GM21576 (cell line): ENCODE results near the gene AGT.
"Not testable (repeated sequence)": the region's sequence is repeated elsewhere in the genome, so short reads cannot be mapped to it uniquely, and the experiment has no call there.

Source experiments
- ATAC-seq: cut with Tn5 transposase; IDR thresholded peaks from one replicate; pipeline ENCODE4 v1.9.1; 2021; ENCODE audit warnings: mild to moderate bottlenecking, moderate library complexity; ENCODE audit not compliant: unreplicated experiment

AGT gene

DNA sequence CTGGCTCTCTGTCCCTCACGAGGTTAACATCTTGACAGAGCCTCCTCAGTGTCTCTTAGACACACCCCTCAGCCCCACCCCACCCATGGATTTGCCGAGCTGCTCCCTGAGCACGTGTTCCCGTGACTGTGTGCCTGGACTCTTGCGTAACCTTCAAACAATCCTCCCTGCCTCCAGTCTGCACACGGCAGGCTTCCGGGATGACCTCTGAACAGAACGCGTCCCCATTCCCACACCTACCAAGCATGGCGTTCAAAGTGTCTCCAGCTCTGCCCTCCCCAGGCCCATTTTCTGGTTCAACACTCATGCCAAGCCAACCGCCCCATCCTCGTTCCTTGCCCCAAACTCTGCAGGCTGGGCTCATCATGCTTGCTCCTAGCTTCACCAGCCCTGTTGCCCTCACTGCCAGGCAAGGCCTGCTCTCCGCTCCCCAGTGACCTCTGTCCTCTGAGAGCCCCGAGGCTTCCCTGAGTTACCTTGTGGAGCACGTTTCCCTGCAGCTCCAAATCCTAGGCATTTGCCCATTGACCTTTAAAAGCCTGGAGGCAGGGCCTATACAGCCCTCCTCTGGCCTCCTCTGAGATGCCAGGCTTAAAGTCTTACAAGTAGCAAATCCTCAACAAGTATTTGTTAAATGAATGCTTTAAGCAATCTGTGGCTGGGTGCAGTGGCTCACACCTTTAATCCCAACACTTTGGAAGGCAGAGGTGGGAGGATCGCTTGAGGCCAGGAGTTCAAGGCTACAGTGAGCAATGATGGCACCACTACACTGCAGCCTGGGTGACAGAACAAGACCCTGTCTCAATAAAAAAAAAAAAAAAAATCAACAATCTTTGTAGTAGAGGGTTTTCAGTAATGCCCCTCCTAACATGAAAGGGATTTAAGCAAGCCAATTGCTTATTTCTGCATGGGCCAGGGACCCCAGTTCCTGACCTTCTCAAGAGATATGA, 5.0 kb downstream of the AGT start:
- no peak for ATAC-seq

DNA sequence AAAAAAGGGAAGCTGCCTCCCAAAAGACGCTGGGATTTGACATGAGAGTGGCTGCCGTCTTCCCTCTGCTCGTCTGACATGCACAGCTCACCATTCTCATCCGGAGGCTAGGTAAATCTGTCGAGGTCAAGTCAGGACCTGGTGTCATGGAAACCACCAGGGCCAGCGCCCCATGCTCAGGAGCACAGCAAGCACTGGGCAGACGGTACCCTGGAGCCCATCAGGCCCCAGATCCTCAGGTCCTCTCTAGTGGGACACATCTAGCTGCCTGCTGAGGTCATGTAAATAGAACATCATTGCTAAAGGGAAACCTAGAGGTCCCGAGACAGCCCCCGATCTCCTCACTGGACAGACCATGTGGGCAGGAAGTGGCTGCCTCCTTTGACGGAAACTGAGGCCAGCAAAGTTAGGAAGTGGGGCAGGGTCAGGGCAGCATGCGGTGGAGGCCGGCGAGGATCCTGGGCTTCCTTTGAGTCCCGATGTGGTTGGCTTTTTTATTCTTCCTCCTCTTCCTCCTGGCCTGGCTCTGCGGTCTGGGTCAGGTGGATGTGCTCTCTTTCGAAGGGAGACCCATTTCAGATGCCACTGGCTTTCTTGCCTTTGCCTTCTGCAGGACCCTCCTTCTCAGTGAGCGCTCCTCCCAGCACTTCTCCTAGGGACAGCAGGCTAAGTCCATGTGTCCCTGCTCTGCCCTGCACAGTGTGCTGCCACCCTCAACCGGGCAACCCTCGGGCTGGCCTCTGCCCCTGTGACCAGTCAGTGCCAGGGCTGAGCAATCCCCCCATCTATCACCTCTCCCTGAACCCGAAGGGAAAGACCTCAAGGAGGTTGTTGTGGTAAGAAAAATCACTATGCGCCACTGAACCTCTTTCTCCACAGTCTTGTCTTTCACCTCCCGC, 5.9 kb downstream of the AGT start:
- no peak for ATAC-seq

DNA sequence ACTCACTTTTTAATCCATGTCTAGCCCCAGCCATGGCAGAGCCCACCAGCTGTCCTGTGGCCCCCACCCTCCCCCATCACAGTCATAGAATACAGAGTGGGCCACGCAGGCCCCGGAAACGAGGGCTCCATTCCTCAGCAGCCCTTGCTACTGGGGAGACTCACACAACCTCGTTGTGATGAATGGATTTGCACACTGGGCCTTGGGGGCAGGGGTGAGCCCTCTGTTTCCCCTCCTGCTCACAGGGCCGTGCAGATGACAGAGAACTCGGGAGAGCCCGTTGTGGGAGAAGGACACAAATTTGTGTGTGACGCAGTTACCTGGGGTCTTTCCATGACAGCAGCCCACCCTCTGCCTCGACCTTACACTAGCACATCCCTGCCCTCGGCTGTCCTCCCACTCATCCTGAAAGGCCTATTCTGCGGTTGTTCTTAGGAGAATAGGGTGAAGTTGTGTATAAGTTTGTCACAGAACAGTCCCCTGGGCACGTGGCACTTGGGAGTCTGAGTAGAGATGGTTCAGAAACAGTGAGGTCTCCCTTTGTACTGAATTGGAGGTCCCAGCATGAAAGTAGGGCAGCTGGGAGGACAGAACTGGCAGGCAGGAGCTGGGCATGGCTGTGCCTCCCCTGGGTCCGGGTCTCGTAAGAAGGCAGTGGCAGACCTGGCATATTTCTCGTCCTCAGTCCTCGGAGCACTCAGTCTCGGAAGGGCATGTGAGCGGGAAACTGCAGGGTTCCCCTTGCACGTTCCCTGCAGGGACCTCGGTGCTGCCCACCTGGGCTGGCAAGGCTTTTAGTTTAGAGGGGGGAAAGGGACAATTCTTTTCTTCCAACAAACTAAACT, 6.8 kb downstream of the AGT start:
- no peak for ATAC-seq

DNA sequence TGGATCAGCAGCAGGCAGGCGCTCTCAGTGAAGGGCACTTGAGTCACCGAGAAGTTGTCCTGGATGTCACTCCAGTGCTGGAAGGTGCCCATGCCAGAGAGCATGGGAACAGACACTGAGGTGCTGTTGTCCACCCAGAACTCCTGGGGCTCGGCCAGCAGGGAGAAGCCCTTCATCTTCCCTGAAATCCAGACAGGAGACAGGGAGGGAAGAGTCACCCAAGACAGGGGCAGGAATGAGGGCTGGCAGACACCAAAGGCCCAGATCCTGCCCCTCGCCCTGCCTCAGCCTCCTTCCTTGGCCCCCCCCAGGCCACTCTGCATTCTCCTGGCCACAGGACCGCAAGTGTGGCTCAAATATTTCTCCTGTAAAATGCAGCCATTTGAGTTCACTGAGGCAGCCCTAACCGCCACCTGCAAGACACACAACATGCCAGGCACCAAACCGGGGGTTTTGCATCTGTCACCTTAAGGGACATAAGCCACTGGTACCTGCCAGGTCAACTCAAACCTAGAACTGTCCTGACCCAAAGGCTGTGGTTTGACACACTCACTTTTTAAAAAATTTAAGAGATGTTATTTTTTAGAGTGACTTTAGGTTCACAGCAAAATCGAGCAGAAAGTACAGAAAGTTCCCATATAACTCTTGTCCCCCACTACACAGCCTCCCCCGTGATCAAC, 7.8 kb downstream of the AGT start:
- no peak for ATAC-seq

DNA sequence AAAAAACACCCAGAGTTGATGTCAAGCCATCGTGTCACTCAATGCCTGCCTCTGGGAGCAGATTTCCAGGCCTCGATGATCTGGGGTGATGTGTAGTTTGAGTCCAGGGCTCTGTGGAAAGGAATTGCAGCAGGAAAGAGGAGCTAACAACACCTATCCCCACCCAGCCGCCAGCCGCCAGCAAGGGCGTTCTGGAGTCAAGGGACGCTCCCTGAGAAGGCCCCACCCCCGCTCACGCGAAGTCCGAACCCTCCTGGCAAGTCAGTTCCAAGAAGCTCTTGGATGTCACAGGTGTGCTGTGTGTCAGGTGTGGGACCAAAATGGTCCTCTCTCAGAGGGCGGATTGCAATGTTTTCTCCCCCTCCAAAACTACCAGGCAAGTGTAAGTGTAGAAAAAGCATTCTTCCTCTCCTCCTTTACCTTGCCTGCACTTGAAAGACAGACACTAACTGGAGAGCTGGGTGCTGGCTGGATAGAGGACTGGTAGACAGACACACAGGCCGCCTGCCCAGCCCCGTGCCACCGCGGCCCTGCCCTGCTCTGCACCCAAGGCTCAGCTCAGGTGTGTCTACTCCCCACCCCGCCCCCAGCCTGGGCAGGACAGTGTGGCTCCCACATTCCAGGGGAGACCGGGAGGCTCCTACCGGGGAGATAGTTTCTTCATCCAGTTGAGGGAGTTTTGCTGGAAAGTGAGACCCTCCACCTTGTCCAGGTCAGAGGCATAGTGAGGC, 8.5 kb downstream of the AGT start:
- no peak for ATAC-seq

DNA sequence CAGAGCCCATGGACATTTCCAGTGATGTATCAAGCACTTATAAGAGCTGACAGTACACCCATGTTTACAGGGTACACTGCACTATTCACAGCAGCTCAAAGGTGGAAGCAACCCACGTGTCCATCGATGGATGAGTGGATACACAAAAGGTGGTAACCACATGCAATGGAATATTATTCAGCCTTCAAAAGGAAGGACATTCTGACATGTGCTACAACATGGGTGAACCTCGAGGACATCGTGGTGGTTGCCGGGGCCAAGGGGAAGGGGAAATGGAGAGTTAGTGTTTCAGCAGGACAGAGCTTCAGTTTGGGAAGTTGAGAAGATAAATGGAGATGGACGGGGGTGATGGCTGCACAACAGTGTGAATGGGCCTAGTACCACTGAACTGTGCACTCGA, 9.1 kb downstream of the AGT start:
- no peak for ATAC-seq

DNA sequence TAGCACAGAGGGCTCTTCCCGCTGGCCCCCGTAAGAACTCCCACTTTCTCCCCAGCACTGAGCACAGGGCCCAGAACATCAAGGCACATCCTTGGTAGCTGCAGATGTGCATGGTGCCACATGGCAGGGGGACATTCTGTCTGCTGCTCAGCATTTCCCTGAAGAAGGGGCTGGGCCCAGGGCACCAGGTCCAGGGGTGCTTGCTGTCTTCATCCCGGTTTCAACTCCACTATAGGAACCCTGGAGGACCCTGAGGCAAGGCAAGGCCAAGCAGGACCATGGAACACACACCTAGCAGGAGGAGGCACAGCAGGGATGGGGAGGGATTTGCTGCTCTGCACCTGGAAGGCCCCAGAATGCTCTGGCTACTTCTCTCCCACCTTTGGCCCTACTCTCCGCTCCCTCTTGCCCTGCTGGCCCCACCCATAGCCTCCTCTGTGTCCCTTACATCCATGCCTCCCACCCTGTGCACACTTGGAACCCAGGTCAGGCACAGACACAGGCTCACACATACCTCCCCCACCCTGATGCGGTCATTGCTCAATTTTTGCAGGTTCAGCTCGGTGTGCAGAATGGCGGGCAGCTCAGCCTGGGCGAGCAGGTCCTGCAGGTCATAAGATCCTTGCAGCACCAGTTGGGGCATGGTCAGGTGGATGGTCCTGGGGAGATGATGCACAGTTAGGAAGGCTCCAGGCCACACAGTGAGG, 10.1 kb downstream of the AGT start:
- ATAC-seq: no peak

DNA sequence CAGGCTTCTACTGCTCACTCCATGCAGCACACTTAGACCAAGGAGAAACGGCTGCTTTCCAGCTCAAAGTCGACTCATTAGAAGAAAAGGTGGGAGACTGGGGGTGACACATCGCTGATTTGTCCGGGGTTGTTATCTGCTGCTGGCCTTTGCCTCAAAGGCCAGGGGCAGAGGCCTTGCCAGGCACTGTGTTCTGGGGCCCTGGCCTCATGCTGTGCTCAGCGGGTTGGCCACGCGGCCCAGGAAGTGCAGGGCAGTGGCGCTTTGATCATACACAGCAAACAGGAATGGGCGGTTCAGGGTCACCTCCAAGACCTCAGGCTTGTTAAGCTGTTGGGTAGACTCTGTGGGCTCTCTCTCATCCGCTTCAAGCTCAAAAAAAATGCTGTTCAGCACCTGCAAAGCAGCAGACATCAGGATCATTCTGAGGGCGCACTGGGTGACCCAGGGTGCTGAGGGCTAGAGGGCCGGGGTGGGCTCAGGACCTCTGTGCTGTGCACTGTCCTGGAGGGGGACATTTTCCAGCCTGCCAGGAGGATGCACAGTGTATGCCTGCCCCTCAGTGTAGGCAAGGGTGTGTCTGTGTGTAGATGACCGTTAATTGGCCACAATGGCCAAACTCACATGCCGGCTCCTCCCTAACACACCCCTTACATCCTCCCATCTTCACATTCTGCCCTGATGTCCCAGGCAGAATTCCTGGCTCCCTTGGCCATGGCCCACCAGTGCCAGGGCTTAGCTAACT, 10.8 kb downstream of the AGT start:
- no peak for ATAC-seq

DNA sequence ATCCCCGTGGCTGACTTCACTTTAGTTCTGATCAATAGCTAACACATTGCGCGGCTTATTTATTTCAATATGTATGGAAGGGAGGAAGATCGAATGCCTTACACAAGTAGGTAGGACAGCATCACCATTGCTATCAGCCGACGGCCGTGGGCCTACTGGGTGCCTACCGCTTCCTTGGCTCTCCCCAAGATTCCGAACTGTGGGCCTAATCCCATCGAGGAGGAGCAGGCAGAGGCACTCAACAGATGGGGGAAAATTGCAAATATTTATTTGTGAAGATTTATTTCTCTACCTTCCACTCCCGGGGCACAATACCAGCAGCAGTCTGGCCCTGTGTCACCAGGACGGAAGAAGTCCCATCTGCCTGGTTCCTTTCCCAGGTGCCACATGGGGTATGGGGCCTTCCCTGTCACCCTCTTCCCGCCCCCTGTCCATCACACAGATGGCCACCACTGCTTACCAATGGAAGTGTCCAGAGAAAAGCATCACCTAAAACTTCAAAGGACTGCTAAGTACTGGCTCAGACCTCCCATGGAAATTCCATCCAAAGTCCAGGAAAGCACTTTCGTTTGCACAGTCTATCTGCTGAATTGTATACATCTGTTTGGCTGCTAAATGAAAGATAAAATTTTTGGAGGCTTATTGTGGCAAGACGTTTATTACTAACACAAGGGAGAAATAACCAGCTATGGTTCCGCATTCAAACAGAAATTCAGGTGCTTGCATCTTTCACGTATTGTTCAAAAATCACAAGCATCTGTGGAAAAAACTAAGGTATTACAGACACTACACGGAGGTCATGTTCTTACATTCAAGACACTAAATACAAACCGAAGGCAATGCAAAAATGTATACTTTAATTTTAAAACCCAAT, 11.8 kb downstream of the AGT start:
- ATAC-seq: no peak

DNA sequence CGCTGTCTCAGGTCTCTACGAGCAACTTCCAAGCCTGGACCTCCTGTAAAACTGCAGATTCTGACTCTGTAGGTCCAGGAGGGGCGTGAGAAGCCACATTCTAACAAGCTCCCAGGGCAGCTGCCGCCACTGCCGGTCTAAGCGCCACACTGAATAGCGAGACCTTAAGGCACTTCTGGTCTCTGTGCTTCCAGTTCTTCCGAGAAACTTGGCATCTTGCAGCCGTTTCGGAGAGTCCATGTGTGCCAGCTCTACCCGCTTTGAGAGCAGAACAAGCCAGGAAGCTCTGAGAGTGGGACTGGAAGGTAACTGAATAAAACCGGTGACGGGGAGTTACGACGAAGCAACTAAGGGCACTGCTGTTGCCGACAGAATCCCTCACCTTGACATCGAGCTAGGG, 12.5 kb downstream of the AGT start:
- ATAC-seq: no peak

DNA sequence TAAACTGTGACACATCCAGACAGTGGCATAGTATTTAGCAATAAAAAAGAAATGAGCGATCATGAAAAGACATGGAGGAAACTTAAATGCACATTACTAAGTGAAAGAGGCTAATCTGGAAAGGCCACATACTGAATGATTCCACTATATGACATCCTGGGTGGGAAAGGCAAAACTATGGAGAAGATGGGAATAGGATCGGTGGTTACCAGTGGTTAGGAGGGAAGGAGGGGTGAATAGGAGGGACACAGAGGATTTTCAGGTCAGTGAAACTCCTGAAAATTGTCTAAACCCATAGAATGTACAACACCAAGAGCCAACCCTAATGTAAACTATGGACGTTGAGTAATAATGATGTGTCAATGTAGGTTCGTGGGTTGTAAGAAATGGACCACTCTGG, 13.8 kb downstream of the AGT start:
- no peak for ATAC-seq

DNA sequence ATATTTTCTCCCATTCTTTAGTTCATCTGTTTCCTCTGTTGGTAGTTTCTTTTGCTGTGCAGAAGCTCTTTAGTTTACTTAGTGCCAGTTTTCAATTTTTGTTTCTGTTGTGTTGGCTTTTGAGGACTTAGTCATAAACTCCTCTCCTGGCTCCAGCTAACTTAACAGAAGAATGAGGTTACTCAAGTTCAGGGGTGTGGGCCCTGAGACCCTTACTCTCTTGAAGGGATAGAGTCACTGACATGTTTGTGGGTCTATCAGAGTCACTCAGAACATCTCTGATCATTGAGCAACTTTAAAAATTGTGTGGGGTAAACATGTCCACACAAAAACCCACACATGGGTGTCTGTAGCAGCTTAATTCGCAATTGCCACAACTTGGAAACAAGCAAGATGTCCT, 14.2 kb downstream of the AGT start:
- no peak for ATAC-seq

DNA sequence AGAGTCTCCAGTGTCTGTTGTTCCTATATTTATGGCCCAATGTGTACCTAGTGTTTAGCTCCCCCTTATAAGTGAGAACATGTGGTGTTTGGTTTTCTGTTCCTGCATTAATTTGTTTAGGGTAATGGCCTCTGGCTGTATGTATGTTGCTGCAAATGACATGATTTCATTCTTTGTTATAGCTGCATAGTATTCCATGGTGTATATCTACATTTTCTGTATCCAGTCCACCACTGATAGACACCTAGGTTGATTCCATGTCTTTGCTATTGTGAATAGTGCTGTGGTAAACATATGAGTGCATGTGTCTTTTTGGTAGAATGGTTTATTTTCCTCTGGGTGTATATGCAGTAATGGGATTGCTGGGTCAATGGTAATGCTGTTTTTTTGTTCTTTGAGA, 15.0 kb downstream of the AGT start:
- ATAC-seq: not testable (repeated sequence)

DNA sequence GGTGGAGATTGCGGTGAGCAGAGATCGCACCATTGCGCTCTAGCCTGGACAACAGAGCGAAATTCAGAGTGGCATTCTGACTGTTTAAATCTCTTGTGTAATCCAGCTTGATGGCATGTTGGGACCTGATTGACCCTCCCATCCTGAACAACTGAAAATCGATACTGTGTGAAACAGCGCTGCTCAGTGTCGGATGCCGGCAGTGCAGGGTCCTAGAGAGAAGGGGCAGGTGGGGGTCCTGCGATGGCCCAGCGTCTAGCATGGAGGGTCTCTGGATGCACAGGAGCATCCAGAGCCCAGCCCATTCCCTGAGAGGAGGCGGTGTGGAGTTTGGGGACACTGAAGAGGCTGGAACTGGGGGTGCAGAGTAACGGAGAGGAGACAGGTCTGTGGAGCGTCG, 15.8 kb downstream of the AGT start:
- no peak for ATAC-seq

DNA sequence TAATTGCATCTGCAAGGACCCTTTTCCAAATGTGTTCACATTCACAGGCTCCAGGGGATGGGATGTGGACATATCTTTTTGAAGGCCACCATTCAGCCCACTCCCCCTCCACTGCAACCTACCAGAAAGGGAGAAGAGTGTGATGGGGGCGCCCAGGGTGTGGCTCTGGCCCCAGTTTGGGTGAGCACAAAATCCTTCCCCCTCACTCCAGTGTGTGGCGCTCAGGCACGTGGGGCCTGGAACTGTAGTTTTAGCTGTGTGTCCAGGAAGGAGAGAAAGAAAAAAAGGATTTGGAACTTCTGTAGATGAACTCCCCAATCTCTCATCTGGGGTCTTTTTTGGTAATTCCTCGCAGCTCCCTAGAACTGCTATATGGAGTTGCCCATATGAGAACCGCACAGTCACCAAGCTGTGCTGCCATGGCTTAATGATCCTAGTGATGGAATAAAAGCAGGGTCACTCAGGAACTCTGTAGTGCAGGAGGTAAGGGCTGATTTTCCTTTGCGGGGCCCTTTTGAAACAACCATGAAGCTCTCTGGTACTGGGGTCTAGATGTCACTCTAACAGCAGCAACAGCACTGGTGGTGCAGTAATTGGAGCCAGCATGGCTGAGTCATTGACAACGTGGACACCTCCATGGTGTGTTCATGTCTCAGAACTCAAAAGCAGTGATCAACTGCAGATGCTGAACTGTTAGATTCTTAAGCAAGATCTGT, 17.0 kb downstream of the AGT start:
- no peak for ATAC-seq

DNA sequence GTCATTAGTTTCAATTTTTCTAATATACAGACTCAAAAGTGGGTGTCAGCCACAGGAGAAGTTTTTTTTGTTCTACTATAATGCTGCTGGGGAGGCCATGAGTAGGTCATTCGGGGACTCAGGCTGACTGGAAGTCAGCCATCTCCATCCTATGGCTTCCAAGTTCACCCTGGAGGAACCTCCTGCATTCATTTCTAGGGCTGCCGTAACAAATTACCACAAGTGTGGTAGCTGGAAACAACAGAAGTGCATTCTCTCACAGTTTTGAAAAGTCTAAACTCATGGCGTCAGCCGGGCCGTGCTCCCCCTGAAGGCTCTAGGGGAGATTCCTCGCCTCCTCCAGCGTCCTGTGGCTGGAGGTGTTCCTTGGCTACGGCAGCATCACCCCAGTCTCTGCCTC, 17.7 kb downstream of the AGT start:
- no peak for ATAC-seq

DNA sequence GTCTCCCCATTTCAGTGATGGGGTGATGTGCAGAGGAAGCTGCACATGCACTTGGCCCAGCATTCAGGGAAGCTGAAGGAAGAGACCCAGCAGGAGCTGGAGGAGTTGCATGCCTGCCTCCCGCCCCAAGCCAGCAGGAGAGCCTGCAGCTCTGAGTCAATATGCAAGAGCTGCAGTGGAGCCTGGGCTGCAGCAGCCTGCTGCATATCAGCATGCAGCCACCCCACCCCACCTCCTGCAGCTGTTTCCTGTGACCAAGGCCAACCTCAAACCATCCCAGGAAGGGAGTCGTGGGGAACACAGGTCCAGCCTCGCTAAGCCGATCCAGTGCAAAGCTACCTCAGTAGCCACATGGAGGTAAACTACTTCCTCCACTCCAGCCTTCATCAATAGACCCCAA, 18.9 kb downstream of the AGT start:
- no peak for ATAC-seq
